SU-DHL-6 (cell line): Measurements from ENCODE around the gene DIRAS2.

Experiments used
- CTCF ChIP-seq: fragments of 200-600 bp; sonication (generic); IDR thresholded peaks from one replicate; pipeline ENCODE4 v1.5.1; 2017; ENCODE audit warnings: antibody characterized with exemption, mild to moderate bottlenecking, low read length, moderate library complexity; ENCODE audit not compliant: insufficient read depth, poor library complexity, severe bottlenecking
- EZH2phosphoT487 ChIP-seq: fragments of 200-600 bp; sonication (generic), shearing (Covaris generic); conservative IDR thresholded peaks from 2 replicates; pipeline ENCODE4 v1.6.1; 2018; ENCODE audit warnings: mild to moderate bottlenecking, antibody characterized with exemption, low read length, moderate library complexity, mixed read lengths

- TF ChIP-seq EZH2phosphoT487 (no peak), CTCF (no peak)
These were observed 9.9 kb downstream of the DIRAS2 start for GRCh38 chr9:90632647-90633207.
